ENCODE data around the gene KRT17. TPM values are rescaled to one million over a fixed set of nuclear protein-coding genes. Genes with fewer than 3 reads are reported as not detected.

KRT17 gene
- total and polyA plus RNA-seq, 2 of the 4 experiments (the other 2 are of a cell fraction), result 2.5 to 4.6 TPM

DNA sequence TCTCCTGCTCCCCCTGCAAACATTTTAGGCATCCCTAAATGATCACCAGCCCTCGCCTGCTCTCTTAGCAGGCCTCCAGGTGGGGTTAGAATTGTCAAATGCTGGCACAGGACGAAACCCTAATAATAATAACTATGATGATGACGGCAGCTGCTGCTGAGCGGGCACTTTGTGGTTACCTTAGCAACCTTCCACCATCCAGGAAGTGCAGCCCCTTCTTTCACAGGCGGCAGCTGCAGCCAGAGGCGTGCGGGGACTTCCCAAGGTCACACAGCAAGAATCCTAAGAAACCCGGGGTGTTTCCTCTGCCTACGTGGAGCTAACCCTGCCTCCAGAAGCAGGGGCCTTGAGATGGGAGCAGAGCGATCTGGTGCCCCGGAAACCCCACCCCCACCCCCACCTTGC, 41.9 kb upstream of the KRT17 start:
- peak overlapping the region; percentile 55 for H2BK5ac ChIP-seq (ENCODE audit: low read depth, low read length, poor library complexity, severe bottlenecking)
- no TSS peak for BruUV-seq (replicated peaks)
- H3K18ac ChIP-seq (ENCODE audit: low read depth, low read length), result peak overlapping the region; percentile 42
- peak overlapping the region; percentile 49 for H3K56ac ChIP-seq (ENCODE audit: extremely low read depth, insufficient read depth, low read length)
- H2BK15ac ChIP-seq (ENCODE audit: low read depth, low read length), result 0 out of 3 replicates have a peak overlapping the region, but pooled peaks have one; percentile 31
- peak overlapping the region; percentile 83 for H2BK120ac ChIP-seq (ENCODE audit: low read depth, low read length)
- H2BK20ac ChIP-seq (ENCODE audit: low read depth, low read length), result 0 out of 2 replicates have a peak overlapping the region, but pooled peaks have one; percentile 14
- 0 out of 2 replicates have a peak, but pooled peaks cover 7% of the 10 kb centered on the region for H3K9me1 ChIP-seq (ENCODE audit: insufficient read depth, low read length)
- no peaks in the 10 kb centered on the region for H3K27me3 ChIP-seq (ENCODE audit: control insufficient read depth, insufficient read depth, low read length)
- H3K9me3 ChIP-seq (ENCODE audit: control insufficient read depth, insufficient read depth, low read length), result no peaks in the 10 kb centered on the region
- dilution Hi-C loops (cut with HindIII; ENCODE audit: low sequenced_read_pairs, unreplicated experiment) (no loop called here), intact Hi-C loops (cut with micrococcal nuclease) (loop anchor here (1.0 to 2.0 kb wide), 3 partner anchors 757 to 1307 kb away; no protein-coding TSS in a partner anchor), in situ Hi-C loops (cut with MboI; ENCODE audit: low sequenced_read_pairs) (loop anchor here (10.0 to 25.0 kb wide), 2 partner anchors 1041 to 1304 kb away; partner anchors contain the start of gene GJD3)
- H3K4ac ChIP-seq (ENCODE audit: low read depth, low read length), result peak overlapping the region; percentile 90
- peak overlapping the region; percentile 84 for H2AK9ac ChIP-seq (replicated peaks; ENCODE audit: low read depth, low read length, poor library complexity)
- H3K79me1 ChIP-seq (ENCODE audit: low read depth in 1 of 2, low read length in 2 of 2), result peaks cover 0 to 4% of the 10 kb centered on the region in 2 experiments; a peak in 1 of 4 replicates
- ATAC-seq (ENCODE audit: low read depth) (peak; percentile 9), DNase-seq (peak; percentile 78)
- no peak for TF ChIP-seq SMC3 (IDR thresholded peaks at IDR 0.05; ENCODE audit: low read depth, low read length)
- TF ChIP-seq, protein P1, sequence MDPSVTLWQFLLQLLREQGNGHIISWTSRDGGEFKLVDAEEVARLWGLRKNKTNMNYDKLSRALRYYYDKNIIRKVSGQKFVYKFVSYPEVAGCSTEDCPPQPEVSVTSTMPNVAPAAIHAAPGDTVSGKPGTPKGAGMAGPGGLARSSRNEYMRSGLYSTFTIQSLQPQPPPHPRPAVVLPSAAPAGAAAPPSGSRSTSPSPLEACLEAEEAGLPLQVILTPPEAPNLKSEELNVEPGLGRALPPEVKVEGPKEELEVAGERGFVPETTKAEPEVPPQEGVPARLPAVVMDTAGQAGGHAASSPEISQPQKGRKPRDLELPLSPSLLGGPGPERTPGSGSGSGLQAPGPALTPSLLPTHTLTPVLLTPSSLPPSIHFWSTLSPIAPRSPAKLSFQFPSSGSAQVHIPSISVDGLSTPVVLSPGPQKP (IDR thresholded peaks at IDR 0.05; ENCODE audit: borderline replicate concordance, low read depth, low read length), result no peak
- no peak for TF ChIP-seq RAD21 (IDR thresholded peaks at IDR 0.05; ENCODE audit: low read length)
- no peak for TF ChIP-seq POLR2A (IDR thresholded peaks at IDR 0.05; ENCODE audit: low read depth, low read length)
- peak; percentile 49; the same call in 1 of the 2 replicates for TF ChIP-seq MAFK (IDR thresholded peaks at IDR 0.05; ENCODE audit: low read depth, low read length)
- no peak for TF ChIP-seq FOS (IDR thresholded peaks at IDR 0.05; ENCODE audit: low read depth, low read length)
- TF ChIP-seq BHLHE40 (IDR thresholded peaks at IDR 0.05; ENCODE audit: low read depth, low read length), result no peak
- TF ChIP-seq MXI1 (IDR thresholded peaks at IDR 0.05; ENCODE audit: borderline replicate concordance, low read depth, low read length), result no peak
- no peak for TF ChIP-seq RFX5 (IDR thresholded peaks at IDR 0.05; ENCODE audit: low read depth, low read length)
- TF ChIP-seq MAZ (IDR thresholded peaks at IDR 0.05; ENCODE audit: borderline replicate concordance, low read depth, low read length), result peak; percentile 1; the same call in 1 of the 2 replicates
- TF ChIP-seq CTCF (conservative IDR thresholded peaks at IDR 0.05; ENCODE audit: low read depth, low read length), result no peak
- TF ChIP-seq CHD1 (IDR thresholded peaks at IDR 0.05; ENCODE audit: low read depth, low read length), result no peak
- TF ChIP-seq RCOR1 (IDR thresholded peaks at IDR 0.05; ENCODE audit: insufficient replicate concordance, low read length), result no peak
- H3K36me3 ChIP-seq (ENCODE audit: control insufficient read depth, insufficient read depth, low read length), result no peaks in the 10 kb centered on the region
- H2AK5ac ChIP-seq (ENCODE audit: low read depth, low read length), result peak overlapping the region; percentile 71; the same call in 1 of the 2 replicates
- peak overlapping the region; percentile 80 for H3K14ac ChIP-seq (replicated peaks; ENCODE audit: low read depth, low read length)
- H3K27ac ChIP-seq (ENCODE audit: insufficient read depth, low read length), result peak overlapping the region; percentile 55
- peaks cover 11% of the 10 kb centered on the region for H3K4me1 ChIP-seq (ENCODE audit: control insufficient read depth, insufficient read depth, low read length)
- peak overlapping the region; percentile 52 for H3K9ac ChIP-seq (ENCODE audit: low read depth, low read length)
- H4K5ac ChIP-seq (ENCODE audit: low read depth, low read length), result peak overlapping the region; percentile 85
- H4K91ac ChIP-seq (ENCODE audit: insufficient read depth, low read depth, low read length), result peak overlapping the region; percentile 55
- peak overlapping the region; percentile 90 to 93 for H4K8ac ChIP-seq (ENCODE audit: low read depth in 2 of 2, low read length in 2 of 2)
- peak overlapping the region; percentile 76 for H3K4me2 ChIP-seq (ENCODE audit: low read depth, low read length)
- no peaks in the 10 kb centered on the region for H4K20me1 ChIP-seq (ENCODE audit: insufficient read depth, low read length)
- H3K23ac ChIP-seq (ENCODE audit: low read depth, low read length), result peak overlapping the region; percentile 61; the same call in 1 of the 2 replicates
- peak overlapping the region; percentile 100 for H2AFZ ChIP-seq (replicated peaks; ENCODE audit: low read length, poor library complexity)
- WGBS, 2 experiments (ENCODE audit: extremely low coverage in 2 of 2, insufficient read length in 1 of 2), result 6% methylated on average over 2 of the region's 11 CpGs; no CpG with 5 or more reads in 1 of the 2 experiments
- H3K4me3 ChIP-seq (ENCODE audit: insufficient read depth, low read depth, low read length), result no peak overlapping the region
- CTCF ChIA-PET, result interaction anchor here (0.7 to 1.8 kb wide), 6 partner anchors 9 to 1046 kb away, joined by 3 to 12 read pairs (median 6); no protein-coding TSS in a partner anchor
- POLR2A ChIA-PET (ENCODE audit: unreplicated experiment), result no interaction called here

All from IMR-90 (cell line).